GM03348 (cell line): ENCODE data around the gene ANGPTL4.
"Not testable (repeated sequence)": the region's sequence is repeated elsewhere in the genome, so short reads cannot be mapped to it uniquely, and the experiment has no call there.

Experiments
- DNase-seq: peaks from one replicate; pipeline ENCODE4 v3.0.0; 2012; ENCODE audit warnings: low spot score

ANGPTL4 gene

DNA sequence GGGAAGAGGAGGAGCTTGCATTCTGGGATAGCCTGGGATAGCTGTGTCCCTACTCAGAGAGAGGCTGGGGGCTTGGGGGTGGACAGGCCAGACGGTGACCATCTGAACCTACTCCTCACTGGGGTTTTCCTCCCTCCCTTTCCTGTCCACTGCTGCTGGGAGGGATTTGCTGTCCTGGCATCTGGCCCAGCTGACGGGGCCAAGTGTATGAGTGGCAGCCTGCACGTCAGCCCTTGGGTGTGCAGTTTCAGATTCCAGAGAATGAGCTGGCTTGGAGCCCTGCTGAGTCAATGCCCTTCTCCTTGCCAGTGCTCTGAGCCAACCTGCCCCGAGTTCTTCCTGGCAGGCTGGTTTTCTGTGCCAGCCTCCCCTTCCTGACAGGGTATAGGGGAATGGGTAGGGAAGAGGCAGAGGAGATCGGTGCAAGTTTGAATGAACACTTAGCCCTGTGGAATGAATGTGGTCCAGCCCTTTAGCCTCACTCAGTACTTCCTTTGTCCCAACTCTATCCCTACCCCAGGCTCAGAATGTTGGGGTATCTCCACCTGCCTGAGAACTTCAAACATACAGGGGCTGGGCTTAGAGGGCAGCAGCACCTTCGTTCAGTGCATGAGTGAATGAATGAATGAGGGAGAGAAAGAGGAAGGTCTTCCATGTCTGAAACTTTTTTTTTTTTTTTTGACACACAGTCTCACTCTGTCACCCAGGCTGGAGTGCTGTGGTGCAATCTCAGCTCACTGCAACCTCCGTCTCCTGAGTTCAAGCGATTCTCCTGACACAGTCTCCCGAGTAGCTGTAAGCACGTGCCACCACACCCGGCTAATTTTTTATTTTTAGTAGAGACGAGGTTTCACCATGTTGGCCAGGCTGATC lies 1.8 kb upstream of the ANGPTL4 start:
- peak; percentile 93 for DNase-seq

GRCh38 chr19:8366121-8366581 lies 2.2 kb downstream of the ANGPTL4 start:
- no peak for DNase-seq

DNA sequence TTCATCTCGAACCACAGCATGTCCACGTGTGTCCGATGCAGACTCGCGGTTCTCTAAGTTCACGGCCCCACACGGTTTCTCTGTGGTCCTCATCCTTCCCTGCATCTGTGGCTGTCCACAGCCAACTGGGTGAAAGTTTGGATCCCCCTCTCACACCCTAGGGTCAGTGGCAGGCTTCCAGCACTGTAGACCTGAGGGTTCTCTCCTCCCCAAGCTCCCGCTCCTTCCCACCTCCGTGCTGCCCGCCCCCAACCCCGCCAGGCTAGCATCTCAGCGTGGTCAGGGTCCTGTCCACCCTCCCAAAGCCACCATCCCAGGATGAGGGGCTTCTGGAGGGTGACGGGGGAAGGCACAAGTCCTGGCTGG lies 3.0 kb downstream of the ANGPTL4 start:
- DNase-seq = no peak

DNA sequence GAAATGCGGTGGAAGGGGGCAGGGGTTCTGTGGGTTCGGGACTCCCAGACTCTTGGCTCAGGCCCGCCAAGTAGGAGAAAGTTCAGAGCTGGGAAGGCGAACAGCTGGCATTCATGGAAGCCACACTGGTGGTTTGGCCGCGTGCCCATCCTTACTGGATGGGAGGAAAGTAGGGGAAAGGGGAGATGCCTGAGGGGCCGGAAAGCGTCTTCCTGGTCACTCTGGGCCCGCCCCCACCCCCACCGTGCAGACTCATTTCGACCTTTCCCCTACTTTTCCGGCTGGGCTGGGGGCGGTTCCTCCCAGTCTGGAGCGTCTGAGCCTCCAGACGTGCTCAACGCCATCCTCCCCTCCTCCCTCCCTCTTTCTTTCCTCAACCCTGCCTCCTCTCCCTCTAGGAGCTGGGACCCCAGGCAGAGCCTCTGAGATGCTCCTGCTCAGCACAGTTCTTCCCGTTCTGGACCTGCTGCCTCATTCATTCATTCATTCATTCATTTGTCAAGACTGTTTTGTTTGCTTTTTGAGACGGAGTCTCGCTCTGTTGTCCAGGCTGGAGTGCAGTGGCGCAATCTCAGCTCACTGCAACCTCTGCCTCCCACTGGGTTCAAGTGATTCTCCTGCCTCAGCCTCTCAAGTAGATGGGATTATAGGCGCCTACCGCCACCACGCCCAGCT lies 3.5 kb downstream of the ANGPTL4 start:
- peak; percentile 91 for DNase-seq

DNA sequence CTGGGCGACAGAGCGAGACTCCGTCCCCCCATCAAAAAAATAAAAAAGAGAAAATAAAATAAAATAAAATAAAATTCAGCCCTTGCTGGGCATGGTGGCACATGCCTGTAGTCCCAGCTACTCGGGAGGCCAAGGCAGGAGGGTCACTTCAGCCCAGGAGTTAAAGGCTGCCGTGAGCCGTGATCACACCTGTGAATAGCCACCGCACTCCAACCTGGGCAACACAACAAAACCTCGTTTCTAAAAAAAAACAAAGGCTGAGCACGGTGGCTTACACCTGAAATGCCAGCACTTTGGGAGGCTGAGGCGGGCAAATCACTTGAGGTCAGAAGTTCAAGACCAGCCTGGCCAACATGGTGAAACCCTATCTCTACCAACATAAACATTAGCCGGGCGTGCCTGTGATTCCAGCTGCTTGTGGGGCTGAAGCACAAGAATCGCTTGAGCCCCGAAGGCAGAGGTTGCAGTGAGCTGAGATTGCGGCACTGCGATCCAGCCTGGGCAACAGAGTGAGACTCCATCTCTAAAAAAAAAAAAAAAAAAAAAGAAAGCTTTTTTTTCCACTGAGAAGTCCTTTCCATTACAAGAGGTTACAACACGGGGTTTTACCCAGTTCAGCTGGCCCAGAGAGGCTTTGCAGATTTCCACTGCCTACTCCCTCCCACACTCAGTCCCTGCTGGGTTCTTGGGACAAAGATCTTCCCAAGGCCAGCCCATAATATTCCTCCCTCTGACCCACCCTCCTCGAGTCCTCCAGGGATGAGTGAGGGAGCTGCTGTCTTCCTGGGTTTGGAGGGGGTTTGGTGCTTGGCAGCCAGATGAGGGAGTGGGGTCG lies 6.4 kb downstream of the ANGPTL4 start:
- DNase-seq = no peak

DNA sequence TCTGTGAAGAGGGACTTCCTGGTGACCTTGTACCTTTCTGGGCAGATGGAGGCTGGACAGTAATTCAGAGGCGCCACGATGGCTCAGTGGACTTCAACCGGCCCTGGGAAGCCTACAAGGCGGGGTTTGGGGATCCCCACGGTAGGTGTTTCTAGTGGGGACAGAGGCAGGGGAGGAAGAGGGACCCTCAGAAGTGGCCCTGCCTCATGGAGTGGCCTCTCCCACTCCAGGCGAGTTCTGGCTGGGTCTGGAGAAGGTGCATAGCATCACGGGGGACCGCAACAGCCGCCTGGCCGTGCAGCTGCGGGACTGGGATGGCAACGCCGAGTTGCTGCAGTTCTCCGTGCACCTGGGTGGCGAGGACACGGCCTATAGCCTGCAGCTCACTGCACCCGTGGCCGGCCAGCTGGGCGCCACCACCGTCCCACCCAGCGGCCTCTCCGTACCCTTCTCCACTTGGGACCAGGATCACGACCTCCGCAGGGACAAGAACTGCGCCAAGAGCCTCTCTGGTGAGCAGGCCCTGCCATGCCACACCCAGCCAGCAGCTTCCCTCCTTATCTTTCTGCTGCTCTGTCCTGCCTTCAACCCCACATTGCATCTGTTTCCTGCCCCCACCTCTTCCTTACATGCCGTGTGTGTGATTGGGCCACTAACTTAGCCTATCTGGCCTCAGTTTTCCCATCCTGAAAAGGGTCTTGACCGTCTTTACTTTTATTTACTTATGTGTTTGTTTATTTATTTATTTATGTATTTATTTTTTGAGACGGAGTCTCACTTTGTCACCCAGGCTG lies 7.3 kb downstream of the ANGPTL4 start:
- no peak for DNase-seq

- no peak for DNase-seq
Measured at GRCh38 chr19:8373867-8374813, 10.2 kb downstream of the ANGPTL4 start.

DNA sequence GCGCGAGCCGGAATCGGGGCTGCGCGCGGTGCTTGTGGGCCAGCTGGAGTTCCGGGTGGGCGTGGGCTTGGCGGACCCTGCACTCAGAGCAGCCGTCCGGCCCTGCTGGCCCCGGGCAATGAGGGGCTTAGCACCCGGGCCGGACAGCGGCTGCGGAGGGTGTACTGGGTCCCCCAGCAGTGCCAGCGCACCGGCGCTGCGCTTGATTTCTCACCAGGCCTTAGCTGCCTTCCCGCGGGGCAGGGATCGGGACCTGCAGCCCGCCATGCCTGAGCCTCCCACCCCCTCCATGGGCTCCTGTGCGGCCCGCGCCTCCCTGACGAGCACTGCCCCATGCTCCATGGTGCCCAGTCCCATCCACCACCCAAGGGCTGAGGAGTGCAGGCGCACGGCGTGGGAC lies 11.8 kb downstream of the ANGPTL4 start:
- DNase-seq = not testable (repeated sequence)

DNA sequence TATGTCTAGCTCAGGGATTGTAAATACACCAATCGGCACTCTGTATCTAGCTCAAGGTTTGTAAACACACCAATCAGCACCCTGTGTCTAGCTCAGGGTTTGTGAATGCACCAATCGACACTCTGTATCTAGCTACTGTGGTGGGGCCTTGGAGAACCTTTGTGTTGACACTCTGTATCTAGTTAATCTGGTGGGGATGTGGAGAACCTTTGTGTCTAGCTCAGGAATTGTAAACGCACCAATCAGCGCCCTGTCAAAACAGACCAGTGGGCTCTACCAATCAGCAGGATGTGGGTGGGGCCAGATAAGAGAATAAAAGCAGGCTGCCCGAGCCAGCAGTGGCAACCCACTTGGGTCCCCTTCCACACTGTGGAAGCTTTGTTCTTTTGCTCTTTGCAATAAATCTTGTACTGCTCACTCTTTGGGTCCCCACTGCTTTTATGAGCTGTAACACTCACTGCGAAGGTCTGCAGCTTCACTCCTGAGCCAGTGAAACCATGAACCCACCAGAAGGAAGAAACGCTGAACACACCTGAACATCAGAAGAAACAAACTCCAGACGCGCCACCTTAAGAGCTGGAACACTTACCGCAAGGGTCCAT lies 12.5 kb downstream of the ANGPTL4 start:
- not testable (repeated sequence) for DNase-seq

DNA sequence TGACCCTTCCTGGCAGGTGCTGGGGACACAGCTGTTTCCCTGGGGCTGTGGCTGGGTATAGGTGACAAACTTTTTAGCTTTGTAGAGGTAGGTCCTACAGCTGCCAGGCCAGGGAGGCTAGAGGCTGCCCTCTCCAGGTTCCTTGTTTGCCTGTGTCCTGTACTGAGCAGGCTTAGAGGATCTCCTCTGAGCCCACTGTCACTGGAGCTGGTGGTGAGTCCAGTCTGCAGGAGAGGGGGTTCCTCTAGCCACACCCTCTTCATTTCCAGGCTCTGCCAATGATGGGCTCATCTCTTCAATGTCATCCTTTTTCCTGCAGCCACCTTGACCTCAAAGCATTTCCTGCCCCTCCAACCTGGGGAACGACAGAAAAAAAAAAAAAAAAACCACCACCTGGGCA lies 13.6 kb downstream of the ANGPTL4 start:
- no peak for DNase-seq

DNA sequence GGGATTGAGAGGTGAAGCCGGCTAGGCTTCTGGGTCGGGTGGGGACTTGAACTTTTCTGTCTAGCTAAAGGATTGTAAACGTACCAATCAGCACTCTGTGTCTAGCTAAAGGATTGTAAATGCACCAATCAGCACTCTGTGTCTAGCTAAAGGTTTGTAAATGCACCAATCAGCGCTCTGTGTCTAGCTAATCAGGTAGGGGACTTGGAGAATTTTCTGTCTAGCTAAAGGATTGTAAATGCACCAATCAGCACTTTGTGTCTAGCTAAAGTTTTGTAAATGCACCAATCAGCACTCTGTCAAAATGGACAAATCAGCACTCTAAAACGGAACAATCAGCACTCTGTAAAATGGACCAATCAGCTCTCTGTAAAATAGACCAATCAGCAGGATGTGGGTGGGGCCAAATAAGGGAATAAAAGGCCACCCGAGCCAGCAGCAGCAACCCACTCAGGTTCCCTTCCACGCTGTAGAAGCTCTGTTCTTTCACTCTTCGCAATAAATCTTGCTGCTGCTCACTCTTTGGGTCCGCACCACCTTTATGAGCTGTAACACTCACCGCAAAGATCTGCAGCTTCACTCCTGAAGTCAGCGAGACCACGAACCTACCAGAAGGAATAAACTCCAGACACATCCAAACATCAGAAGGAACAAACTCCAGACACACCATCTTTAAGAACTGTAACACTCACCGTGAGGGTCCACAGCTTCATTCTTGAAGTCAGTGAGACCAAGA lies 15.4 kb downstream of the ANGPTL4 start:
- not testable (repeated sequence) for DNase-seq

- not testable (repeated sequence) for DNase-seq
Measured at GRCh38 chr19:8384569-8384968, 20.6 kb downstream of the ANGPTL4 start.

- not testable (repeated sequence) for DNase-seq
Measured at GRCh38 chr19:8385103-8385502, 21.1 kb downstream of the ANGPTL4 start.

DNA sequence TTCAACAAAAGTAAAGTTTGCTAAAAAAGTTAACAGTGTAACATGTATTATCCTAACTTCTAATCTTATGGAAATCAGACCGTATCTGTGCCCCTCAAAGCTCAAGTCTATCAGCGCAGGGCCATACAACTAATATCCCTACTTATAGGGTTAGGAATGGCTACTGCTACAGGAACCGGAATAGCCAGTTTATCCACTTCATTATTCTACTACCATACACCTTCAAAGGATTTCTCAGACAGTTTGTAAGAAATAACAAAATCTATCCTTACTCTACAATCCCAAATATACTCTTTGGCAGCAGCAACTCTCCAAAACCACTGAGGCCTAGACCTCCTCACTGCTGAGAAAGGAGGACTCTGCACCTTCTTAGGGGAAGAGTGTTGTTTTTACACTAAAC lies 21.6 kb downstream of the ANGPTL4 start:
- not testable (repeated sequence) for DNase-seq

DNA sequence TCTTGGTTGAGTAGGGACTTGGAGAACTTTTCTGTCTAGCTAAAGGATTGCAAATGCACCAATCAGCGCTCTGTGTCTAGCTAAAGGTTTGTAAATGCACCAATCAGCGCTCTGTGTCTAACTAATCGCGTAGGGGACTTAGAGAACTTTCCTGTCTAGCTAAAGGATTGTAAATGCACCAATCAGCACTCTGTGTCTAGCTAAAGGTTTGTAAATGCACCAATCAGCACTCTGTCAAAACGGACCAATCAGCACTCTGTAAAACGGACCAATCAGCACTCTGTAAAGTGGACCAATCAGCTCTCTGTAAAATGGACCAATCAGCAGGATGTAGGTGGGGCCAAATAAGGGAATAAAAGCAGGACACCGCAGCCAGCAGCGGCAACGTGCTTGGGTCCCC lies 22.5 kb downstream of the ANGPTL4 start:
- not testable (repeated sequence) for DNase-seq

DNA sequence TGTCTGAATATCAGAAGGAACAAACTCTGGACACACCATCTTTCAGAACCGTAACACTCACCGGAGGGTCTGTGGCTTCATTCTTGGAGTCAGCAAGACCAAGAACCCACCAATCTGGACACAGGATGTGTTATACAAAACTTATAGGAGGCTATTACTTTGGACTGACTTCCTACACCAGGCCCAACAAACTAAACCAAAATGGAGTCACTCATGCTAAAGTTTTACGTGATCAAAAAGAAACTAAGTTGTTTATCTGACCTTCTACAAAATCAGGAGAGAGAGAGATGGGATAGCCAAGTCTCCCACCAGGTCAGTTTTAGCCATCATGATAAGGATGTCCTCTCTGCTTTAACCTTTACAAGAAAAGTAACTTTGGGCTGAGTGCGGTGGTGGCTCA lies 23.0 kb downstream of the ANGPTL4 start:
- DNase-seq = no peak

DNA sequence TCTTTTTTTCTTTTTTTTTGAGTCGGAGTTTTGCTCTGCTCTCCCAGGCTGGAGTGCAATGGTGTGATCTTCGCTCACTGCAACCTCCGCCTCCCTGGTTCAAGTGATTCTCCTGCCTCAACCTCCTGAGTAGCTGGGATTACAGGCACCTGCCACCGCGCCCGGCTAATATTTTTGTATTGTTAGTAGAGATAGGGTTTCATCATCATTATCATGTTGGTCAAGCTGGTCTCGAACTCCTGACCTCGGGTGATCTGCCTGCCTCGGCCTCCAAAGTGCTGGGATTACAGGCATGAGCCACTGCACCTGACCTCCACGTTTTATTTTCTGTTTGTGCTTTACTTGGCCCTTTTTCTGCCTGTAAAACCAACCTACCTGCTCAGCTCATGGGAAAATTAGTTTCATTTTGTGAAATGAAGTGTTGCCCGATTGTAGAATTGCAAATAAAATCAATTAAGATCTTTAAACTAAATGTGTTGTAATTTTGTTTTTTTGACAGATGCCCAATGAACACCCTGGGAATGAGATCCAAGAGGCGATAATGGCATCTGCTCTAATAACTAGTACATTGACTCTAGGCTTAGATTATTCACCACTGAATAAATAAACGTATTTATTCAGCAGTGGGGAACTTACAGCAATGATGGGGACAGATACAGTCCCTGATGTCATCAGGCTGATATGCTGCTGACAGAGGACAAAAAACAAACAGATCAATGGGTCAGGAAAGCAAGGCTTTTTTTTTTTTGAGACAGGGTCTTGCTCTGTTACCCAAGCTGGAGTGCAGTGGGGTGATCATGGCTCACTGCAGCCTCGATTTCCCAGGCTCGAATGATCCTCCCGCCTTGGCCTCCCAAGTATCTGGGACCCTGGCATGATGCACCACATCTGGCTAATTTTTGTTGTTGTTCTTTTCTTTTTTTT lies 24.0 kb downstream of the ANGPTL4 start:
- no peak for DNase-seq

GRCh38 chr19:8388612-8388958 lies 24.6 kb downstream of the ANGPTL4 start:
- no peak for DNase-seq
